Kasumi-1 (cell line): ENCODE measurements around the gene ATP6V1F.

Source experiments
- DNase-seq, 2 experiments: peaks; one replicate each; lab custom pipeline; 2025; lab: John Stamatoyannopoulos, UW

Gene ATP6V1F

GRCh38 chr7:128862571-128863432 lies at the start of gene ATP6V1F:
Gene ATP6V1F (plus strand): TSS chr7:128862856. CDS start chr7:128862905, 49 bp downstream.
- peak; percentile 96 to 98 for DNase-seq

- no peak for DNase-seq
Measured at GRCh38 chr7:128814499-128814898, 48.2 kb upstream of the ATP6V1F start.

GRCh38 chr7:128815289-128815942 lies 47.2 kb upstream of the ATP6V1F start:
- no peak for DNase-seq

- DNase-seq: no peak
Measured at GRCh38 chr7:128818694-128819093, 44.0 kb upstream of the ATP6V1F start.

GRCh38 chr7:128821724-128822123 lies 40.9 kb upstream of the ATP6V1F start:
- no peak for DNase-seq

- no peak for DNase-seq
Measured at GRCh38 chr7:128826512-128826911, 36.1 kb upstream of the ATP6V1F start.

GRCh38 chr7:128826916-128827247 lies 35.8 kb upstream of the ATP6V1F start:
- no peak for DNase-seq

- DNase-seq: no peak
Measured at GRCh38 chr7:128827248-128827958, 35.3 kb upstream of the ATP6V1F start.

GRCh38 chr7:128827971-128828711 lies 34.5 kb upstream of the ATP6V1F start:
- DNase-seq: no peak

- peak in 1 of 2 experiments; percentile 15 for DNase-seq
Measured at GRCh38 chr7:128829391-128830166, 33.1 kb upstream of the ATP6V1F start.

GRCh38 chr7:128830231-128831177 lies 32.2 kb upstream of the ATP6V1F start, which contains the start of gene FLNC:
Gene FLNC (plus strand): TSS chr7:128830406. CDS start chr7:128830638, 232 bp downstream.
- peak; percentile 13 to 26 for DNase-seq

GRCh38 chr7:128831178-128831993 lies 31.3 kb upstream of the ATP6V1F start:
- peak in 1 of 2 experiments; percentile 8 for DNase-seq

- no peak for DNase-seq
Measured at GRCh38 chr7:128831994-128832879, 30.4 kb upstream of the ATP6V1F start.

GRCh38 chr7:128832880-128833147 lies 29.8 kb upstream of the ATP6V1F start:
- DNase-seq: no peak

GRCh38 chr7:128833148-128833945 lies 29.3 kb upstream of the ATP6V1F start:
- DNase-seq: peak; percentile 67 to 78

- DNase-seq: no peak
Measured at GRCh38 chr7:128833946-128834325, 28.7 kb upstream of the ATP6V1F start.

- no peak for DNase-seq
Measured at GRCh38 chr7:128835231-128835751, 27.4 kb upstream of the ATP6V1F start.
